GM18511 (cell line): ENCODE measurements around the gene GPRIN1.

Source experiments
- ATAC-seq: cut with Tn5 transposase; IDR thresholded peaks from one replicate; pipeline ENCODE4 v1.9.1; 2021; ENCODE audit warnings: mild to moderate bottlenecking, moderate library complexity; ENCODE audit not compliant: unreplicated experiment

The GPRIN1 gene

DNA sequence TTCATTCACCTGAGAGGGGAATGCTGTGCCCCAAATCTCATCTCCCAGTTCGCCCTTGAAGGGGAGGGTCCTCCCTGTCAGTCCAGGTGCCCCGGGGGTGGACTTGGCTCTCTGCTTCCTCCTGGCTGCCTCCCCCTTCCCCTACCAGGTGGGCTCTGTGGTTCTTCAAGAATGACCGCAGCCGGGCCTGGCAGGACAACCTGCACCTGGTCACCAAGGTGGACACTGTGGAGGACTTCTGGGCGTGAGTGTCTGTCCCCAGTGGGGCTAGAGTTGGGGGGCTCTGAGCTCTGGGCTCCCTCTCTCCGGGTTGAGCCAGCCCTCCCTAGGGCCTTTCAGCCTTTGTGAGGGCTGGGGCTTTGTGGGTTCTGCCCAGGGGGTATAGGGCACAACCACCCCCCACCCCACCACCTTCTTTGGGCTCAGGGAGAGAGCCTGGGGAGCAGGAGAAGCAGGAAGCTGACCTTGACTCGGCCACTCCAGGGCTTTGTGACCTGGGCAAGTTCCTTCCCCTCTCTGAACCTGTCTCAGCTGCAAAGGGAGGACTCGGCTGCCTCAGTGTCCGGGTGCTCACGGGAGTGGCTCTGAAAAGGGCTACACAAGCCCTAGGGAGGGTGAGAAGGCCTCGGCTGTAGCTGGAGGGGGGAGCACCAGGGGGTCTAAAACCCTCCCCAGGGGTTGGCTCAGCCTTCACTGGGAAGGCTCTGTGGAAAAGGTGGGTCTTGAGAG is 33.7 kb upstream of the GPRIN1 start:
- ATAC-seq, result no peak

GRCh38 chr5:176642675-176643490 is 32.9 kb upstream of the GPRIN1 start:
- no peak for ATAC-seq

DNA sequence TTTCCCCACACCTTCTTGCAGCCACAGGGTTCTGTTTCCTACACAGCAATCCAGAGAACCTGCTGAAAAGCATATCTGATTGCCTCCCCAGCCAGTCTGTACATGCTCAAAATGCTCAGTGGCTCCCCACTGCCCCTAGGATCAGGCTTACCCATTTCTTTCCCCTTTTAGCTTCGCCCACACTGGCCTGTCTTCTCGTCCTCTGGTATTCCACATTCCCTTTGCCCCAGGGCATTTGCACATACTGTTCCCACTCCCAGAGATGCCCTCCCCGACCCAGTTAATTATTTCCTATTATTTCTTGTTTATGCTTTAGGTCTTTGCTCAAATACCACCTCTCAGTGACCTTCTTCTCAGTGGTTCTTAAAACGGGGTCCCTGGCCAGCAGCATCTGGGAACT is 30.7 kb upstream of the GPRIN1 start:
- no peak for ATAC-seq

GRCh38 chr5:176639981-176640380 is 30.0 kb upstream of the GPRIN1 start:
- ATAC-seq, result no peak

DNA sequence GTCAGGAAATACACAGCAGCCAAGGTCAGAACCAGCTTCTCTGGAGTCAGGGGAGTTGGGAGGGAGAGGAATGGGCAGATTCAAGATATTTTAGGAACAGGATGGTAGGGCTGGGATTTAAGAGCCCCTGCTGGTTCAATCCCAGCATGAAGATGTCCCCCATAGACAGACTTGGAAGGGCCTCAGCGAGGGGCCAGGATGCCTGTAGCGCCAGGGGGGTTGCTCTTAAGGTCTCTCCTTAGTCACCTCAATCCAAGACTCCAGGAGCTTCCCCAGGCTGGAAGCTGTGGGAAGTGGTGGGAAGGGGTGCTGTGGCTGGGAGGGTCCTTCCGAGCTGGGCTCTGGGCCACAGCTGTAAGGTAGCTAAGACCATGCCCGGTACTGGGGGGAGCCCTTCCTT is 29.3 kb upstream of the GPRIN1 start:
- no peak for ATAC-seq

- ATAC-seq, result no peak
Observed at GRCh38 chr5:176638437-176638836, 28.5 kb upstream of the GPRIN1 start.

GRCh38 chr5:176637556-176637955 is 27.6 kb upstream of the GPRIN1 start:
- no peak for ATAC-seq

- no peak for ATAC-seq
Observed at GRCh38 chr5:176636426-176636825, 26.5 kb upstream of the GPRIN1 start.

GRCh38 chr5:176633598-176633997 is 23.6 kb upstream of the GPRIN1 start:
- ATAC-seq, result no peak

- no peak for ATAC-seq
Observed at GRCh38 chr5:176632745-176633144, 22.8 kb upstream of the GPRIN1 start.

DNA sequence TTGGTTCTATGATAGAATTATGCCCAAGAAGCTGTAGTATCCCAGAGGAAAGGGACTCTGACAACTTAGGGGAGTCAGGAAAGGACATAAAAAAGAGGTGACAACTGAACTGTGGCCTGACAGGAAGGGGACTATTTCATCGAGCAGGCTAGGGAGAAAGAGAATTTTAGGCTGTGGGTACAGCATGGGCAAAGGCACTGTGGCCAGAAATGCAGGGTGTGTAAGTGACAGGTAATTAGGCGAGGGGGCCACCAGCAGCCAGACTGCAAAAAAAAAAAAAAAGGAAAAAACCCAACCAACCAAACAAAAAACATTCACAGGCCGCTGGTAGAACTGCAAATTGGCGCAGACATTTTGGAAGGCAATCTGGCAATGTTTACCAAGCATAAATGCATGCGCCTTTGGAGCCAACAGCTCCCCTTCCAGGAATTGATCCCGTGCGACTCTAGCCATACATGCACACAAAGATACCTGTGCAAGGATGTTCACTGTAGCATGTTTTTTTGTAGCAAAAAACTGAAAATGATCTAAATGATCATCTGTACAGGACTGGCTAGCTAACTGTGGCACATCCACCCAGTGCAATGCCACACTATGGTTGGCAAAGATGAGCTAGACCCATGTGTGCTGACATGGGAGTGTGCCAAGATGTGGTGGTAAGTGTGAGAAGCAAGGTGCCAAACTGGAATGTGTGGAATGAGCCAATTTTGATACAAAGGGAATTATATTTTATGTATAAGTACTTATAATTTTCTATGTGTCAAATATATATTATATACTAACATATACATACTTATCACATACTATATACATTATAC is 21.6 kb upstream of the GPRIN1 start:
- ATAC-seq, result no peak

- no peak for ATAC-seq
Observed at GRCh38 chr5:176630681-176631222, 20.8 kb upstream of the GPRIN1 start.

GRCh38 chr5:176629853-176630680 is 20.1 kb upstream of the GPRIN1 start, which contains the start of the genes EIF4E1B and SNCB:
EIF4E1B (plus strand) TSS chr5:176630675; CDS start chr5:176642788, 12,113 bp downstream.
SNCB (minus strand) TSS chr5:176630534; CDS start chr5:176629654, 880 bp downstream.
- no peak for ATAC-seq

DNA sequence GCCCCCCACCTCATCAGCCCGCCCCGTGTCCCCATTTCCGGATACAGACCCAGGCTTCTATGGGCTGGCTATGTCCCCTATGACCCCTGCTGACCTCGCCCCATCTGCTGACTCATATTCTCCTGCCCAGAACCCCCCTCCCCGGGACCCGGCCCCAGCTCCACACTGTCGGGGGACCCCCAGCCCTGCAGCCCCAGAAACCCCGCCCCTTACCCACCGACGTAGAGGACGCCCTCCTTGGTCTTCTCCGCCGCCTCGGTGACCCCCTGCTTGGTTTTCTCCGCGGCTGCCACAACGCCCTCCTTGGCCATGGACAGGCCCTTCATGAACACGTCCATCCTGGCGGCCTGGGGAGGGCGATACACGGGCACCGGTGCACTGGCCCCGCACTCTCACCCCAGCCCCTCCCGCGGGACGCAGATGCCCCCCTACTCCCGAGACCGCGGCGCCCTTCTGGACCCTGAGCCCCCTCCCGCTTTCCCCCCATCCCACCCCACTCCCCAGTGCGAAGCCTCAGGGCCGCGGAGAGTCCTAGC is 19.4 kb upstream of the GPRIN1 start:
- ATAC-seq, result no peak

DNA sequence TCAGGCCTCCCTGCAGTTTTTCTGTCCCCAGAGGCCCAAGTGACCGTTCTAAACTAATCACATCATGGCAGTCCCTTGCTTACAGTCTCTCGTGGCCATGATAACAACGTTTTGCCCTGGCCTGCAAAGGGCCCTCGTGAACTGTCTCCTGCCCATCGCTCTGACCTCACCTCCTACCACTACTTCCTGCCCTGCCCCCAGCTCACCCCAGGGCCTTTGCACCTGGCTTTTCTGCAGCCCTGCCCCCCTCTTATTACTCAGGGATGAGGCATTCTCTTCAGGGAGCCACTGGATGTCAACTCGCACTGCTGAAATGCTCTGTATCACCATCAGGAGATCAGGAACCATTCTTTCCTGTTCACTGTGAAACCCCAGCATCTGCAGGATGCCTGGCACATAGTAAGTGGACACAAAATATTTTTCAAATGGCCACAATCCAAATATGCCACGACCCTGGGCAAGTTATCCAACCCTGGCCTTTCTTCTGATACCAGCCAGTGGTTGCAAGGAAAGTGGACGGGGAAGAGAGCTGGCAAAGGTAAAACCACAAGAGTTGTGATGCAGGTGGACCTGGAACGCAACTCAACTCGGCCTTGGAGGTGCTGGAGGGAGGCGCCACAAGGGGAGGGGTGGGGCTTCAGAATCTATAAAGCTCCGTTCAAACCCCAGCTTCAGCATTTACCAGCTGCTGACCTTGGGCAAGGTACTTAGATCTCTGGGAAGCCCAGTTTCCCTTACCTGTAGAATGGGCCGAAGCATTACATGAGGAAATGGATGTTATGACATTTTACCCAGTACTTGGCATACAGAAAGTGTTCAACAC is 18.7 kb upstream of the GPRIN1 start:
- no peak for ATAC-seq

DNA sequence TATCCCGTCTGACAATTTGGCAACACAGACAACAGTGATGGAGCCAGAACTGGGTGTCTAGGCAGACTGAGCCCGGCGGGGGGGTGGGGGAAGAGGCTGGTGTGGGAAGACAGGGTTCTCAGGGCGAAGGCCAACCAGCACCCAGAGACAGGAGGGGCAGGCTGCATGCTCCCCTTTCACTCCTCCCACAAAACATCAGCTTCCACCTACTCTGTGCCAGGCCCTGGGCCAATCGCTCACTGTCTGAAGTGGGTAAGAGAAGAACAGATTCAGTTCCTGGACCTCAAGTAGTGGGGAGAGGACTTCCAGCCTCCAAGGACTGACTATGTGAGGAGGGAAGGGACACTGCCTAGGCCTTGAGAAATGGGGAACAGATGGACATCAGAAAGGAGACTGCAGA is 17.6 kb upstream of the GPRIN1 start:
- ATAC-seq, result no peak

GRCh38 chr5:176626876-176627236 is 16.9 kb upstream of the GPRIN1 start:
- no peak for ATAC-seq

DNA sequence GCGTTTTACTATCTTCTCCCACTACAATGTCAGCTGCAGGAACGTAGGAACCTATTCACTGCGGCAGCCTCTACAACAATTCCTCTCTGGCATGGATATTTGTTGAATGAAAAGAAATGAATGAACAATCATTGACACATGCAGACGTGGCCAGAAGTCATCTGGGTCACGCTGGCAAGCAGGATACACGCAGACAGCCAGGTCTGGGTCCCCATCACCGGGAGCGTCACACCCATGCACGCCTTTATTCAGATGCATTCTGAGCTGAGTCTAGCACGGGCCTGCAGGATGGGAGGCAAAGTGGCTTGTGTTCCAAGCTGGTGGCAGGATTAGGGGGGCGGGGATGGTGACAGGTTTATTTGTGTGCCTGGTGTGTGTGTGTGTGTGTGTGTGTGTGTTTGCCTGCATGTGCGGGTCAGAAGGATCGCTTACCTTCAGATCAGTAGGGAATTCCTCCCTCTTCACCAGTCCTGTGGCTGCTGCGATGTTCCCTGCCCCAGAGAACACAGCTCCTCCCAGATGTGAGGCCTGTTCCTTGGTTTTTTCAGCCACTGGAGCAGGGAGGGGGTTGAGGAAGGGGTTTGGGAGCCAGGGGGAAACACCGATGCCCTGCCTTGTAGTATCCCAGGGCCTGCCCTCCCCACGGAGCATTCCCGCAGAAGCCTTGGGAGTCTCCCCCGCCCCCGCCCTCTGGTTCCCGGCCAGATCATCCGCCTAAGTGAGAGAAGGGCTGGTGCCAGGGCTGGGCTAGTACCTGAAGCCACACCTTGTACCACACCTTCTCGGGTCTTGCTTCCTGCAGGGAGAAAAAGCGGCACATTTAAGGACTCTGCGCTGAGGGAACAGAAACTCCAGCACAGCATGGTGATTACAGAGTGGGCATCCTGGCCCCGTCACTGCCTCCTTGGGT is 16.3 kb upstream of the GPRIN1 start:
- ATAC-seq, result no peak
